Psoas muscle (tissue), 8 donors: Measurements from ENCODE around the gene MKRN2OS. TPM values are rescaled to one million over a fixed set of nuclear protein-coding genes. Genes with fewer than 3 reads are reported as not detected.

ENCODE experiments used
- ATAC-seq, 4 donors: fragments of 200-7000 bp; cut with Tn5 transposase; one replicate each; pipeline ENCODE4 v1.9.1; 2020; ENCODE audit warnings: moderate library complexity in 3 of 4, mild to moderate bottlenecking in 2 of 4
- DNase-seq, 2 donors: peaks; one replicate each; pipeline ENCODE4 v3.0.0-alpha.2; 2020
- H3K27ac ChIP-seq: fragments of 200-600 bp; one replicate; pipeline ENCODE4 v1.8.0; 2022
- H3K27me3 ChIP-seq, 3 donors: fragments of 200-600 bp in 1 of 3; one replicate each; pipeline versions ENCODE4 v1.6.1 to v1.8.0; 2013 to 2022; ENCODE audit warnings: low read length in 2 of 3, mild to moderate bottlenecking in 2 of 3, moderate library complexity in 1 of 3; ENCODE audit not compliant: insufficient read depth in 3 of 3
- H3K36me3 ChIP-seq, 2 donors: fragments of 200-600 bp in 1 of 2; one replicate each; pipeline versions ENCODE4 v1.6.1 to v1.8.0; 2013 to 2022; ENCODE audit warnings: low read depth in 1 of 2, mild to moderate bottlenecking in 1 of 2, moderate library complexity in 1 of 2; ENCODE audit not compliant: insufficient read depth in 1 of 2
- H3K4me1 ChIP-seq: fragments of 200-600 bp; one replicate; pipeline ENCODE4 v1.8.0; 2022
- H3K4me3 ChIP-seq: fragments of 200-600 bp; one replicate; pipeline ENCODE4 v1.8.0; 2022; ENCODE audit warnings: mild to moderate bottlenecking
- H3K9me3 ChIP-seq: fragments of 200-600 bp; one replicate; pipeline ENCODE4 v1.8.0; 2022
- CTCF ChIP-seq: fragments of 200-600 bp; IDR thresholded peaks from one replicate; pipeline ENCODE4 v1.8.0; 2022; ENCODE audit warnings: antibody characterized with exemption
- WGBS, 3 donors: extraction: QIAGEN DNeasy Blood & Tissue Kit; methylation state at CpG; one replicate each; pipeline versions ENCODE4 v1.1.6 to v1.1.7; 2013; 5-methylcytosine and 5-hydroxymethylcytosine counted together
- intact Hi-C, 2 donors: fragments of 100-400 bp; cut with DNase I; formaldehyde crosslinking; loops; one replicate each; pipeline versions ENCODE4 v1.11.0 to v1.14.2; 2022
- polyA plus RNA-seq, 3 donors: library from polyadenylated mRNA; stranded (reverse); fragments of 200-250 nt; gene quantifications; one replicate each; pipeline ENCODE4 v1.2.3, GENCODE V29; 2013
- total RNA-seq, 4 donors: library from RNA; stranded (reverse); fragmentation: NEBNext Ultra II Directional in 2 of 4; extraction: Animal tissue kit (Norgen Biotek cat#: 25700) in 2 of 4; gene quantifications; one replicate each; pipeline versions ENCODE4 v1.2.1 to v1.2.4, GENCODE V29; 2021 to 2023
- donor health status: healthy with polysubstance abuse.
- donor health status: DM: no; HTN: no; CAD: no; lungs with moderate emphysema.
- donor health status: Bipolar disorder and iron deficiency.
- donor health status: healthy.
- donor health status: DM: yes; HTN: yes; CAD: no.
- donor health status: DM: no; HTN: no; CAD: no.
- donor health status: DM: no; HTN: no; CAD: no.
- donor health status: DM: yes; HTN: yes; CAD: no.

MKRN2OS gene
- total and polyA plus RNA-seq, 7 donors: 0.16 to 1.5 (median 0.48) TPM; not detected in 2

- no peak overlapping the region for H3K4me3 ChIP-seq
- H3K27me3 ChIP-seq: no peaks in the 10 kb centered on the region
- TF ChIP-seq CTCF: no peak
- intact Hi-C loops: no loop called here
- H3K4me1 ChIP-seq: no peaks in the 10 kb centered on the region
- H3K36me3 ChIP-seq: peaks cover 11 to 99% of the 10 kb centered on the region in 2 donors
- H3K9me3 ChIP-seq: no peaks in the 10 kb centered on the region
- ATAC-seq (no peak), DNase-seq (no peak)
- H3K27ac ChIP-seq: no peak overlapping the region
- WGBS, 3 donors: 81 to 96% (median 94%) methylated on average over 3 of the region's 3 CpGs
Measured at GRCh38 chr3:12579456-12579855, 34.2 kb upstream of the MKRN2OS start.

- TF ChIP-seq CTCF: no peak
- H3K4me3 ChIP-seq: no peak overlapping the region
- DNase-seq (no peak), ATAC-seq (no peak)
- no peak overlapping the region for H3K27ac ChIP-seq
- H3K27me3 ChIP-seq: no peaks in the 10 kb centered on the region
- intact Hi-C loops: no loop called here
- no peaks in the 10 kb centered on the region for H3K4me1 ChIP-seq
- H3K9me3 ChIP-seq: no peaks in the 10 kb centered on the region
- WGBS, 3 donors: 90 to 98% (median 96%) methylated on average over 2 of the region's 2 CpGs
- peaks cover 8 to 99% of the 10 kb centered on the region in 2 donors for H3K36me3 ChIP-seq
Measured at GRCh38 chr3:12578742-12579141, 33.4 kb upstream of the MKRN2OS start.

GRCh38 chr3:12577379-12577778 lies 32.1 kb upstream of the MKRN2OS start:
- Histone ChIP-seq H3K36me3 (peaks cover 8 to 99% of the 10 kb centered on the region in 2 donors), H3K4me1 (no peaks in the 10 kb centered on the region), H3K27me3 (no peaks in the 10 kb centered on the region), H3K9me3 (no peaks in the 10 kb centered on the region), H3K4me3 (no peak overlapping the region), H3K27ac (no peak overlapping the region)
- ATAC-seq (no peak), DNase-seq (no peak)
- WGBS, 3 donors: 91 to 95% (median 94%) methylated on average over 5 of the region's 5 CpGs
- no peak for TF ChIP-seq CTCF
- intact Hi-C loops: no loop called here

- Histone ChIP-seq H3K9me3 (no peaks in the 10 kb centered on the region), H3K4me3 (no peak overlapping the region), H3K27ac (no peak overlapping the region), H3K36me3 (peaks cover 13 to 100% of the 10 kb centered on the region in 2 donors), H3K27me3 (no peaks in the 10 kb centered on the region), H3K4me1 (no peaks in the 10 kb centered on the region)
- intact Hi-C loops: no loop called here
- WGBS, 3 donors: 51 to 64% (median 64%) methylated on average over 7 of the region's 7 CpGs
- no peak for TF ChIP-seq CTCF
- DNase-seq (no peak), ATAC-seq (no peak)
Measured at GRCh38 chr3:12574661-12575060, 29.4 kb upstream of the MKRN2OS start.

GRCh38 chr3:12574131-12574530 lies 28.8 kb upstream of the MKRN2OS start:
- H3K9me3 ChIP-seq: no peaks in the 10 kb centered on the region
- WGBS, 3 donors: 91 to 96% (median 95%) methylated on average over 6 of the region's 6 CpGs
- H3K27me3 ChIP-seq: no peaks in the 10 kb centered on the region
- peaks cover 15 to 100% of the 10 kb centered on the region in 2 donors for H3K36me3 ChIP-seq
- no peak overlapping the region for H3K27ac ChIP-seq
- H3K4me1 ChIP-seq: no peaks in the 10 kb centered on the region
- no peak for ATAC-seq
- intact Hi-C loops: no loop called here
- DNase-seq: no peak
- TF ChIP-seq CTCF: no peak
- H3K4me3 ChIP-seq: no peak overlapping the region
